ENCODE results near the gene PITPNB.

PITPNB gene

DNA sequence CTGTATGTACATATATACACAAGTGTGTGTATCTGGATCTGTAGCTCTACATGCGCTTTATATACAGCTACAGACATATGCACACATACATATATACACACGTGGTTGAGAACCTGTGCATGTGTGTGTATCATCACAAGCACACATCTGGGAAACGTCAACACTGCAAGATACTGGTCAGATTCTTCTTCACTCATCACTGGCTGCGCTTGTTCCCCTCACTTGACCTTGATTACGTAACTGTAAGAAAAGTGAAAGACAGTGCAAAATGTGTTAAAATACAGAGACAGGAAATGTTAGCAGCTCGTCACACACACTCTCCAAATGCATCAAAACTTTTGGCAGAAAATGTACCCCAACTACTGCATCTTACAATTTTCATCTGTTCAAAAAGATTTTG lies 65.6 kb downstream of the PITPNB start:
- peak; percentile 26 to 64 (median 49) for DNase-seq

DNA sequence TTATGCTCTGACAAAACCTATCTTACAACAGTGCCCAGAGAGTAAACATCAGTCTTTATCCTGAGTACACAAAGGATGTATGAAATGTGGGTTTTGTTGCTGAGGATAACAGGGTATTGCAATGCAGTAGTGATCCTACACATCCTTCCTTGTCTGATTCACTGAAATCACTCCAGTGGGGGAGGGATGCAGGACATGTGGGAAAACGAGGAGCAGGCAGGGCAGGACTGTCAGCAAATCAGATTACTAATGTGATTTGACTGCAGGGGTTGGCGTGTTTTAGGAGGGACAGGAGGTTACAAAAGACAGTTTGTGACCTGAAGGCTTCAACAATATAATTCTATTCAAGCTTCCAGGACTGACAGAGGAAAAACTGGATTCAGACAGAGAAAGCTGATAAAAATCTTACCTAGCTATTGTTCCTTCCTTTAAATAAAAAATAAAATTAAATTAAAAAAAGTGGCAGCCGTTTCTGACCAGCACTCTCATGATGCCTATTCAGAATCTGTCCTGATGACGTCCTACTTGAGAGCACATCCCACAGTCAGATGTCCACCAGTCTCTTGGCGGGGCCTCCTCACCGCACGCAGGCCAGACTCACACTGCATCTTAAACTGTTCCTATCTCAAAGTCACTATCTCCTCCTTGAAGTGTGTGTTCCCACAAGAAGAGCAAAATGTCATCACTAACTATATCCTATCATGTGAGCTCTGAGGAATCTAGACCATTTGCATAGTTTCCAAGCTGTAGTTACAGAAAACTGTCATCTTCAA lies 66.9 kb downstream of the PITPNB start:
- no peak for DNase-seq

DNA sequence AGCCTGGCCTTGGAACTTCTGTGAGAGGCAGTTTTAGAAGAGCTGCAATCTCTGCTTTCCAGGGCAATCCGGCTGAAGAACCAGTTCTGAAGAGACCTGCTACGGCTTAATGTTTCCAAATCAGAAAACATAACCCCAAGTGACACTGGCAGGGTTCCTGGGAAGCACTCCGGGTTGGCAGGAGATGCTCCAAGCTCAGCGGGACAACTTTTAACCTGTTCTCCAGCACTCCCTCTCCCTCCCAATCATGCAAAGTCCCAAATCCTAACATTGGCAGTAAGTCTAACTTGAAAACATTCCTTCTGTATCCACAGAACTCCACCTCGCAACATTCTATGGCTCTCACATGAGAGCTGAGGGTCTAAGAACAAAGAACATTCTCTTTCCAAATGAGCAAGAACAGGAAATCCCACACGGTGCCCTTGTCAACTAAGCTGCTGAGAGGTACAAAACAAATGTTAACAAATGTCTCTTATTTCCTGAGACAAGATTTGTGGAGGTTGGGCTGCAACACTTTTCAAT lies 69.0 kb downstream of the PITPNB start:
- no peak for DNase-seq

DNA sequence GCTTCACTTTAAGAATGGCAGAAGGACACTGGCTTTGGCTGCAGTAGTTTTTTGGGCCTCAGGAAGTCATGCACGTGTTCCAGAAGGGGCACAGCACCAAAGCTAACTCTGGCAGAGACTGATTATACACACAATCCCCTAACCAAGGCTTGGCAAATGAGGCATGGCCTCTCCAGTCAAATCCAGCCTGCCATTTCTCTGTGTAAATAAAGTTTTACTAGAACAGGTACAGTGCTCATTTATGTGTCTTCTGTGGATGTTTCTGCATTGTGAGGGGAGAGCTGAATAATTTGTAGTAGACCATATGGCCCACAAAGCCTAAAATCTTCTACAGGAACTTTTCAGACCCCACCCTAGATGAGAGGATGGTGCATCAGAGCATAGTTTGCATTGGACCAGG lies 71.1 kb downstream of the PITPNB start:
- no peak for DNase-seq

DNA sequence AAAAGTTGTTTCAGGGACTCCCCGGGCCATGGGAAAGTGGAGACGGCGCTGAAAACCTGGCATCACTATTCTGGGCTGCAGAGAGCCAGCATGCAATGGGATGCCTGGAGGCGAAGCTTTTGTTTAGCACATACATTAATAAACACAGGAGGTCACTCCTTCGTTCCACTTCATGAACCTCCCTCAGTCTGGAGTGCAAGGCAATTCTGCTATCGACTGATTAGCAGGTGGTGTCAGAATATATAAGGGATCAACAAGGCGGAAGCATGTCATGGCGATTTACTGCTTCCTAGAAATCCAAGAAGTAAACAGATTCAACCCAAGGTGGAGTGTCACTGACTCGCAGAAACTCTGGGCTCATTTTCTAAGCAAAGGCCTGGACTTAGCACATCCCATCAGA lies 72.1 kb downstream of the PITPNB start:
- no peak for DNase-seq

DNA sequence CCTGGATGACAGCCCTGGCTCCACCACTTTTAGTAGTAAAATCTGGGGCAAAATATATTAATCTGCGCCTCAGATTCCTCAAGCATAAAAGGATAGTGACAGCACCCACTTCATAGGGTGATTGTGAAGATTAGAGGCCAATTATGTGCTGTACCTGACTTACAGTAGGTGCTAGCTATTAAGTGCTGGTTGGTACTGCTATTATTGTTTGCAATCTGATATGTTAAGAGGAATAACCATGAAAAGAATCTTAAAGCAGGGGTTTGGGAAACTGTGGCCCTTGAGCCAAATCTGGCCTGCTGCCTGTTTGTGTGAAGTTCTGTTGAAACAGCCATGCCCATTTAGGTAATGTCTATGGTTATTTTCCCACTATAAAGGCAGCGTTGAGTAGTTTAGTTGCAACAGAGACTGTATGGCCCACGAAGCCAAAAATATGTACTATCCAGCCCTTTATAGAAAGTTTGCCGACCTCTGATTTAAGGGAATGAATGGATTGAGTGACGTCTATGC lies 72.8 kb downstream of the PITPNB start:
- DNase-seq = no peak

DNA sequence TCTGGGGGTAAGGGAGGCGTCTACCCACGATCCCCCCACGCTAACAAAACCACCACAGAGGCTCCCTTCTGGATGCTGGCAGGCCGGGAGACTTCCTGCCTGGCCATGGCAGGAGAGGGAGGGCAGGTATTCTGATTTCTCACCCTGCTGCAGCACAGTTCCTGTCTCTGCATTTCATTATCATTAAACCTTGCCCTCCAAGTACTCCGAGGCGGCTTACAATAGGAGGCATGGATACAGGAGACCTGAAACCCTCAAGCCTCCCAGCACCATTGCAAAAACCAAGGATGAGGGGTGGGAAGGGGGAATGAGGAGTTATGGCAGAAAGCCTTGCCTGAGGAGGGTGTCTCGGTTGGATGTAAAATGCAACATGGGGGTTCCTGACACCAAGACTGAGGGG lies 73.4 kb downstream of the PITPNB start:
- DNase-seq = no peak

DNA sequence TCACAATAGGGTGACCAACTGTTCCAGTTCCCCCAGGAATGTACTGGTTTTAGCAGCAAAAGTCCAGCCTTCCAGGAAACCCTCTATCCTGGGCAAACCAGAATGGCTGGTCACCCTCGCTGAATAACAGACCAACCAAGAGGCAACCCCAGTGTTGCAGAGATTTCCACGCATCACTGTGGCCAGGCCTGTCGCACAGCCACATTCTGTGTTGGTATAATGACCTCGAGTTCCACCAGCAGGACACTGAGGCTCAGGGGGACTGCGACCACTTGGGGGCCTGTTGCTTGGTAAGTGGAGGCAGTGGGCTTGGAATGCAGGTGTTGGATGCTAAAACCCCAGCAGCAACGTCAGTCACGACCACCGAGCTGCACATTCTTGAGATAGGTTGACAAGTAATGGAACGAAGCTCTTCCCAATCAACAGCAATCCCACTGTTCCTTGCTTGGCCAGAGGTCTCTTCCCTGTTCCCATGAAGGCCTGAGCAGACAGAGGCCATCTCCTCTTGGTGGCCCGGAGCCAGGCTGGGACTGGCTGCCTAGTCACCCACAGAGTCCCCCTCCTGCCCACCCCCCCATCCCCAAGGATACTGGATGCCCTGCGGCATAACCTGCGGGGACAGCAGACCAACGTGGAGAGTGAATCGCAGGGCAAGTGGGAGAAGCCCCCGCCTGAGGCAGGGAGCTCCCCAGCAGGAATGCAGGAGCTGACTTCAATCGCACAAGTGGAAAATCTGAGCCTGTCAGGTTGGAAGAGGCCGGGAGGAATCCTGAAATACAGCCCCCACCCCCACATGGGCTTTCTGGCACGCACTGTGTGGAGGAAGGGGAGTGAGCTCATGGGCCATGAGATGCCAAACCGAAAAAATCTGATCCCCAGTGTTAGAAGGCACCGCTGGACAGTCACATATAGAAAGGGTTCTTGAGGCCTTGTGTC lies 74.1 kb downstream of the PITPNB start:
- DNase-seq = no peak

DNA sequence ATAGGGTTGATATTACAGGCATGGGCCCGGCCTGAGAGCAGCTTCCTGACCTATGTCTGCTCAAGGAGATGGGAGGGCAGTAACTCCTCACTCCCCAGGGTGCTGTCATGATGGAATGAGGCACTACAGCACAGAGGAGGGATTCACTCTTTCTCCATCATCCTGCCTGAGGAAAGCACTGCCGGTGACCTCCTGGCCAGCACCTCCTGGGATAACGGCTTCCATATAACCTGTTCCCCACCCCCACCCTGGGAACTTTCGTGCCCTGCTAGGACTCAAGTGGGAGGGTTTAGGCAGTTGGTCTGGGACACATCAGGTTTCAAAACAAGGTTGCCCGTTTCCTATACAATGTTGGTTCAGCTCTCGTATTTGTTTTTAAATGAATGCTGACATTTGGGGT lies 74.8 kb downstream of the PITPNB start:
- no peak for DNase-seq

DNA sequence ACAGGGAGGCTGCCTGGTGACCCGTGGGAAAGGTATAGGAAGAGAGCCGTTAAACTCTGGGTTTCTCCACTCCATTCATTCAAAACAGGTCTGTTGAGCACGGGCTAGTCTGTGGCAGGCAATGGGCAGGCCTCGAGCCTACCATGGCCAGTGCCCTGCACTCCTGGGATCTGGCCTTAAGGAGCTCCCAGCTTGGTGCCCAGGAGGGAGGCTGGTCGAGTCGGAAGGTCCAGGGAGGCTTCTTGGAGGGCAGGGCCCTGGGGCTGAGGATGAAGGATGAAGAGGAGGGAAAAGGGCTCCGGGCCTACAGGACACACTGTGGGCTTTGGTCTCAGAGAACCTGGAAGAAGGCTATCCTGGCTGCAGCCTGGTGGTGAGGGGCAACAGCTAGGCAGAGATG lies 75.6 kb downstream of the PITPNB start:
- no peak for DNase-seq

DNA sequence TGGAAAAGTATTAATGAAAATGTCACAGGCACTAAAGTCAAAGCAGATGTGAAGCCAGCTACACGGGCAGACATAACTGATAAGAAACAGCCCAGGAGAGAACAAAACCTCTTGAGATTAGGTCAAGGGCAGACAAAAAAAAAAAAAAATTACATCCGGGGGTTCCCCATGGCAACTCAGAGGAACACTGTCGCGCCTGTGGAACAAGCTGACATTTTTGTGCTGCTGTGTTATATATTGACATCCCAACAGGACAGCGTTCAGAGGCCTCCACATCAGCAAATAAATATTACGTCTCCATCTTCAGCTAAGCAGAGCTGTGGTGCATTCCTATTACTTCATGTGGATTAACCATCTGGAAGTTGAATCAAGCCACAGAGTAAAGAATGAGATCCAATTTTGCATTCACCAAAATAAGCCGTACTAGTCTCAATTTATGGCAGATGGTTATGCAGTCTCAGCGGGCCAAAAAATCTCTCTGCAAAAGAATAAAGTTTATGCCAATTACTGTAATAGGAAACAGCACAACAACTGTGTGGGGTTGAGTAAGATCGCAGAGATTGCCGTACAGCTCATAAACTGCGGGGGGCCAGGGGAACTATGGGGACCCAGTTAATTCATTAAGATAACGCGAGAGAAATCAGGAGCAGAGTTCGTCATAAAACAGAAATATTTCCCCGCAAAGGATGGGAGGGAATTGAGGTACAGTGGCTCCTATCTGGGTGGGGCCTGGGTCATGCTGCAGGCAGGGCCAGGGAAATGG lies 76.2 kb downstream of the PITPNB start:
- no peak for DNase-seq

DNA sequence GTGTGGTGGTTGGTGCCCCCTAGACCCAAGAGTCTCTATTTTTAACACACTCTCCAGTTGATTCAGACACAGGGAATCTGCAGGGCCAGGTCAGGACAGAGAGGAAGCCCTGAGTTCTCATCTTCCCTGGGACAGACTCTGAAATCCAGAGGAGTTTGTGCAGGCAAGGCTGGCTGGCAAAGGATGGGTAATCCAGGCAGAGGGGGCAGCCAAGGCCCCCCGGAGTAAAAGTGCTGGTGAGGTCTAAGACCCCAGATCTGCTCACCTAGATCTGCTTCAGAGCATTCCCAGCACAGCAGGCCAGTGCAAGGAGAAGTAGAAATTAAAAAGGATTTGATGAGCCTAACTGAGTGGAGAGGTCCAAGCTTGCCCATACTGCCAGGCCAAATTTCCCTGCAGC lies 76.9 kb downstream of the PITPNB start:
- DNase-seq = no peak

DNA sequence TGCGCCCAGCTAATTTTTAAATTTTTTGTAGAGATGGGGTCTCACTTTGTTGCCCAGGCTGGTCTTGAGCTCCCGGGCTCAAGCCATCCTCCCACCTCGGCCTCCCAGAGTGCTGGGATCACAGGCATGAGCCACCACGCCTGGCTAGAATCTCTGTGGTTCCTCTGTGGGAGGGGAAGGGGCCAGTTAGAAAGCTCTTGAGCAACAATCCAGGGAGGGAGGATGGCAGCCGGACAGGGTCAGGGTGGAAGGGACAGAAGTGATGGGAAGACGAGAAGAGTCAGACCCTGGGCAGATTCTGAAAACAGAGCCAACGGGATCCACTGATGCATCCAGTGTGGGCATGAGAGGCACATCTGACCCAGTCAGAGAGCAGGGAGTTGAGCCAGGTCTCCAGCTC lies 78.6 kb downstream of the PITPNB start:
- no peak for DNase-seq

DNA sequence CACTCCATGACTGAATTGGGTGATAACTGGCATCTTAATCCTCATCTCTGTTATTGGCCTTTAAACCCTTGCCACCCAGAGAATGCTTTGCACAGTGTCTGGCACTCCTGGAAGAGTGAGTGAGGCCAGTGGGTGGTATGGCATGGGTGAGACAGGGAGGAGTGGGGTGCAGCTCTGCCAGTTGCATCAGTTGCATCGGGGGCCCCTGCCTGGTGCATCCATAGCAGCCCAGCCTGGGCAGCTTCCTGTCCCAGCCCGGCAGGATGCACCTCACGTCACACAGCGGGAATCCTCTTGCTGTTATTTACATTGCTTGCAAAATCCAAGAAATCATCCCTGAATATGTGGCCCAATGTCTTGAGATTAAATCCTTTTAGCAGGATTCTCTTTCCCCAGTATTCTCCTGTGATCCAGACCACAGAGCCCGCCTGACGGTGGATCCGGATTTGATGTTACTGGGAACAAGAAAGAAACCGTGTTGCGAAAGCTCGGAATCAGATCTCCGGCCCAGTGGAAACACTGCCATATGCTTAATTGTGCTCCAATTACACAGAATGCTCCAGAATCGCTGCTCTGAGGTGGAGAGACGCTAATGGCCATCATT lies 79.9 kb downstream of the PITPNB start:
- DNase-seq = no peak

DNA sequence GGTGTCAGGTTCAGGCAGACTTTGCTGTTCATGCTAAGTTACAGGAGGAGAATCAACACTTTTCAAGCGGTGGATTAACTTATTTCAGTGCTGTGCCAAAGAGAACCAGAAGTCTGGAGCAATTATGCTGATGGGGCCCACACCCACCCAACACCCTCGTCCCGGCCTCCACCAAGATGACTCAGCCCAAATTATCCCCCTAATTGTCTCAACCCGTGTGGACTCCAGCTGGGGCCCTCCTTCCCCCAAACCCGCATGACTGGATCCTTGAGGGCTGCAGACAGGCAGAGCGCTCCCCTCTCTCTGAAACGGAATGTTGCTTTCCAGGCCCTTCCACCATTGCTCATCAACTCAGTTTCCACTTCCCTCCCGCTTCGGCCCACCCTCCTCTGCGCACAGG lies 82.9 kb downstream of the PITPNB start:
- no peak for DNase-seq

DNA sequence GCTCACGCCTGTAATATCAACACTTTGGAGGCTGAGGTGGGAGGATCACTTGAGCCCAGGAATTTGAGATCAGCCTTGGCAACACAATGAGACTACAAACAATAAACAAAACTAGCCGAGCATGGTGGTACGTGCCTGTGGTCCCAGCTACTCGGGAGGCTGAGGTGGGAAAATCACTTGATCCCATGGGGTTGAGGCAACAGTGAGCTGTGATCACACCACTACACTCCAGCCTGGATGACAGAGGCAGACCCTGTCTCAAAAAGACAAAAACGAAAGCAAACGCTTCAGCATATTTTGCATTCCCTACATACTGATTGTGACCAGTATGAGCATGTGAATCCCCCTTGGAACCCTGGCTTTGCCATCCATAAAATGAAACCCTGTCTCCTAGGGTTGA lies 83.6 kb downstream of the PITPNB start:
- DNase-seq = no peak

DNA sequence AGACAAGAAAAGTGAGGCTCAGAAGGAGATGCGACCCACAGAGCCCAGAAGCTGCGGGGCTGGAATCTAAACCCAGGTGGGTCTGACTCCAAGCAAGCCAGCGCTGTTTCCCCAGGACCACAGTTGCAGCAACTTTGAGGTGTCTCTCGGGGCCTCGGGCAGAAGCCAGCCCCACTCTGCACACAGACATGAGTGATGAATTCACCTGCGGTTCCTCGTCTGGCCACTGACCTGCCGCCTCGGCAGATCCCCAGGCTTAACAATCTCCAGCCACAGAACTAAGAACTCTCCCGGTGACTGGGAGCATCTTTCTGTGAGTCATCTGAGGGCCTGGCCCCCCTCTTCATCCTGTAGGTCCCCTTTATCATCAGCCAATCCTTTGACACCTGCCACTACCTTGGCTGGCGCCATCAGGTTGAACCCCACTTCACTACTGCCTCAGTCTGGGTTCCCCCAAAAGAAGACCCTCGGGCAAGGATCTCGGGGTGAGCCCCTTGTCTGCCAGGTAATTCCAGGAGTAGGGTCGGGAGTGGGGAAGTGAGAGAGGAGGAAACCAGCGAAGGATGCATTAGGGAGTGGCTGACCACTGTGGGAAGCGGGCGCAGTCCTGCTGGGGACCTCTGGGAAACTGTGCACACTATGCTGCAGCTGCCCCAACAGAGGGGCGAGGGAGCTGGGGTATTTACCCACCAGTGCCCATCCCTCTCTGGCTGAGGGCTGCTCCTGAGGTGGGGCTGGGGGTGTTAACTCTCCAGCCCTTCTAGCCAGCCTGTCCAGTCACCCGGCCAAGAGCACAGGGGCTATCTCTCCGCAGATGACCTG lies 84.5 kb downstream of the PITPNB start:
- DNase-seq = no peak

DNA sequence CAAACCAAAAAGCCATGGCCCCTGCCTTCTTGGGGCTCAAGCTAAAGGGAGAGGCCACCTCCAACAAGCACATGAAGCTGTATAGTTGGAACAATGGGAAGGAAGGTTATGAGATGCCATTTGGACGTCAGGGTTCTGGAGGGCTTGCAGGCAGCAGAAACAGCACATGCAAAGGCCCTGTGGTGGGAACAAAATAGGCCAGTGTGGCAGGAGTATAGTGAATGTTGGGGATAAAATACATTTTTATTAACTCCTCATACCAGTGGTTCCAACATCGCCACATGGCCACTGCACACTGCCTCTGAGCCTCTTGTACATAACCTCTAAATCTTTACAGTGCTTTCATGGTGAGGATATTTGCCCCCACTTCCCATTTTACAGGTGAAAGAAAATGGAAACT lies 85.3 kb downstream of the PITPNB start:
- DNase-seq = no peak

DNA sequence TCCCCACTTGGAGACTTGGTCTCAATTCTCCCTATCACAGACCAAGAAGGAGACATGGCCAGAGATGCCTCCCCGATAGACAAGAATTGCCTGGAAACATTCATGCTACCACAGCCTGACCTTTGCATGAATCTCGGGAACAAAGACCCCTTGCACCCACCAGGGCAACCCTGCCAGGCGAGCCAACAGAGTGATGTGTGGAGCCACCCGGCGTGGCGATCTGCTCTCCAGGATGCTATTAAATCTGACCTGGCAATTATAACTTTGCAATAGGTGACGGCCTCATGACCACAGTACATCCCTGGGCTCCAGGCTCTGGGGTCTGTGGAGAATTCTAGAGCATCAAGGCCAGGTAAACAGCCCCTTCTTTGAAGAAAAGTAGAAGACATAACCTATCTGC lies 86.5 kb downstream of the PITPNB start:
- no peak for DNase-seq

DNA sequence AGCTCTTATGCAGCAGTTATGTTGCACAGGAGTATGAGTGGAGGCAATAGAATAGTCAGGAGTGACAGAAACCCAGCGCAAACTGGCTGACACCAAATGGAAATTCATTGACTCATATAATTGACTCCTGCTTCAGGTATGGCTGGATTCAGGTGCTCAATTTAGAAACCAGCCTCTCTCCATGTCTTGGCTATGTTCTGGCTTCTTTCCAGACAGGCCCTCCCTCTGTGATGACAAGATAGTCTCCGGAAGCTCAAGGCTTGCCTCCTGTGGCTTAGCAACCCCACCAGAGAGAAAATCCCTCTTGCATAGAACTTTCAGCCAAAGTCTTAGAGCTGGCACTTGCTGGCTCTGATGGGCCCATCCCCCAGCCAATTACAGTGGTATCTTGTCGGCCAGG lies 89.4 kb downstream of the PITPNB start:
- no peak for DNase-seq

Measured in suppressor macrophage treated with lipopolysaccharide for 1 hour (primary cell).